Measurements from ENCODE around the gene CXCL6.

Gene CXCL6

DNA sequence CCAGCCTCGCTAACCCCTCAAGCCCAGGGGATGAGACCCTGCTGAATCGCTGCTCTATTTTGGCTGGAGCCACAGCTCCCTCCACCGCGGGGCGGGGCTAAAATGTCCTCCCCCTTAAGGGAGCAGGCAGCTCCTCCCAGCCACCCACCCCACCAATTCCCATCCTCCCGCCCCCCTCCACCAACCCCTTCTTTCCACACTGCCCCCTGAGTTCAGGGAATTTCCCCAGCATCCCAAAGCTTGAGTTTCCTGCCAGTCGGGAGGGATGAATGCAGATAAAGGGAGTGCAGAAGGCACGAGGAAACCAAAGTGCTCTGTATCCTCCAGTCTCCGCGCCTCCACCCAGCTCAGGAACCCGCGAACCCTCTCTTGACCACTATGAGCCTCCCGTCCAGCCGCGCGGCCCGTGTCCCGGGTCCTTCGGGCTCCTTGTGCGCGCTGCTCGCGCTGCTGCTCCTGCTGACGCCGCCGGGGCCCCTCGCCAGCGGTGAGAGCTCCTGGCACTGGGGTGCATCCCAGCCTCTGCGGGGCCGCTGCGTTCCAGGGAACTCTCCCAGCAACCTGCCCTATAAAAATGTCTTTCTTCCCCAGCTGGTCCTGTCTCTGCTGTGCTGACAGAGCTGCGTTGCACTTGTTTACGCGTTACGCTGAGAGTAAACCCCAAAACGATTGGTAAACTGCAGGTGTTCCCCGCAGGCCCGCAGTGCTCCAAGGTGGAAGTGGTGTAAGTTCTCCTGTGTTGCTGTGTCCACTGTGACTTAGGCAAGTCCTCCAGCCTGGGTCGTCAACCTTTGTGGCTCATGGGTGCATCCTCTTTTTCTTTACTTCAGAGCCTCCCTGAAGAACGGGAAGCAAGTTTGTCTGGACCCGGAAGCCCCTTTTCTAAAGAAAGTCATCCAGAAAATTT, at the start of gene CXCL6:
Gene CXCL6 (plus strand): TSS at position 306 of the 907 bp plus-strand sequence. CDS start 73 bp downstream, at position 379.
- in situ Hi-C loops (cut with MboI; ENCODE audit: low sequenced_read_pairs), result no loop called here

GRCh38 chr4:73788411-73788810, 48.1 kb upstream of the CXCL6 start:
- in situ Hi-C loops (cut with MboI; ENCODE audit: low sequenced_read_pairs), result no loop called here

DNA sequence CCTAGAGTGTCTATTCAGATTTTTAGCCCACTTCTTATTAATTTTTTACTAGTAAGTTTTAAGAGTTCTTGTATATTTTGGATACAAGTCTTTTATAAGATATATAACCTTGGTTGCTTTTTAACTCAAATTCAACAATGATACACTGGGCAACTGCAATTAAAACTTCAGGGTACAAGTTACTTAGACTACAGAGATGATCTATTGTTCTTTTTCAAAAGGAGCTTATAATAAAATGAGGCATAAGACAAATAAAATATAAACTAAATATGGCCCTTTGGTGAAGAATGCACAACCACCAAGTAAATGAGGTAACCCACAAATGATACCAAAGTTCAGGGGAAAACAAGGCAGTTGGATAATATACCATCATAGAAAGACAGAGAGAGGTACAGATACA, 37.6 kb upstream of the CXCL6 start:
- in situ Hi-C loops (cut with MboI; ENCODE audit: low sequenced_read_pairs), result no loop called here

DNA sequence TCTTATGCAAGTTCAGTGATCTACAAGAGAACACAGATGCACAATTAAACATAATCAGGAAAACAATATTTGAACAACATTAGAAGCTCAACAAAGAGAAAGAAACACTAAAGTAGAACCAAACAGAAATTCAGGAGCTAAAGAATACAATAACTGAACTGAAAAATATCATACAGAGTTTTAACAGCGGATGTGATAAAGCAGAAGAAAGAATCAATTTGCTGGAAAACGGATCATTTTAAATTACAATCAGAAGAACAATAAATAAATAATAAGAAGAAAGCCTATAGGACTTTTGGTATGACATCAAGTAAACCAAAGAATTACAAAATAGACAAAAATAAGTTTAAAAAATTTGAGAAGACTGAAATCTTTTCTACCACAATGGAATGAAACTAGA, 36.3 kb upstream of the CXCL6 start:
- in situ Hi-C loops (cut with MboI; ENCODE audit: low sequenced_read_pairs), result no loop called here

GRCh38 chr4:73801692-73802091, 34.8 kb upstream of the CXCL6 start:
- in situ Hi-C loops (cut with MboI; ENCODE audit: low sequenced_read_pairs), result no loop called here

GRCh38 chr4:73803213-73803612, 33.3 kb upstream of the CXCL6 start:
- in situ Hi-C loops (cut with MboI; ENCODE audit: low sequenced_read_pairs), result no loop called here

DNA sequence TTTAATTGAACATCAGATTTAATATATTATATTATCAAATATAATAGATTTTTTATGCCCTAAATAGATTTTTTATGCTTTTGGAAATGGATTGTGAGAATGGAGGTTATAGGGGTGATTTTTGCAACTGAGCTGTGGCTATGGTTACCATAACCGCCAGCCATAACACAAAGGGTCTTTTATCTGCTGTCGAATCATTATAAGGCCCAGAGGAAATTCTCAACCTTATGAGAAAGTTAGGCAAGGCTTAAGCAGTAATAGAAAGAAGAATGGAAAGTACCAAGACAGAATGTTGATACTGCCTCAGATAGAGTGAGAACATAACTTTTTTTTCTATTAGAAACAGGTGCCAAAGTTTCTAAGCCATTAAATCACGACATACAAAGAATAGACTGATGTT, 26.3 kb upstream of the CXCL6 start:
- in situ Hi-C loops (cut with MboI; ENCODE audit: low sequenced_read_pairs), result no loop called here

DNA sequence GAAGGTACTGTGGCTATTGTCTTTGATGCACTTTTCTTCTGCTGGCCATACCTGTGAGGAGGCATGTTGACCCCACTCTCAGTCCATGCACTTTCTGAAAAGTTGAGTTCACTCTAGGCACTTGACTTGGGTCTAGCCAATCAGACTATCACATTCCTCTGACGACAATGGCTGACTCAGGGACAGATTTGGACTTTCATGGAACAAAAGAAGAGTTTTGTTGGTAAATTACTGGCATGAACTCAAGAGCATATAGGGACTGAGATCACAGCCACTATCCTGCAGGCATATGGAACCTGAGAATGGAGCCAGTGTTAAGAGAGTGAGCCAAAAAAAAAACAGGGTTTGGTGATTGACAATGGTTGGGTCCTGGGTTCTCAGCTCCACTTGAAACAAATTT, 24.6 kb upstream of the CXCL6 start:
- in situ Hi-C loops (cut with MboI; ENCODE audit: low sequenced_read_pairs), result no loop called here

GRCh38 chr4:73814679-73815078, 21.8 kb upstream of the CXCL6 start:
- in situ Hi-C loops (cut with MboI; ENCODE audit: low sequenced_read_pairs), result no loop called here

DNA sequence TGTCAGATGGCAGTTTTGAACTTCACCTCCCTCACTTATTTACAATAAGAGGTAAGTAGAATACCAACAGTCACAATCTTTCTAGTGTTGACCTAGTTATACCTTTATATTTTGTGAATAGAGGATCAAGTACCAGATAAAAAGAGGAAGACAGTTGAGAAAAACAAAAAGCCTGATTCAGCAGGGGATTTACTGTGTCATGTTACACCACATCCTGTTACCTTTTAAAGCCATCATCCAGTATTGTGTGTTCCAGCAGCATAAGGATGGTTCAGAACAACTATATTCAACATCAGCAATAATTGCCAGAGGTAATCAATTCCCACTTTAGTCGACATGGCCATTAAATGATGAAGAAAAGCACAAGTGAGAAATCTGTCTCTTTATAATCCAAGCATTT, 21.3 kb upstream of the CXCL6 start:
- in situ Hi-C loops (cut with MboI; ENCODE audit: low sequenced_read_pairs), result no loop called here

DNA sequence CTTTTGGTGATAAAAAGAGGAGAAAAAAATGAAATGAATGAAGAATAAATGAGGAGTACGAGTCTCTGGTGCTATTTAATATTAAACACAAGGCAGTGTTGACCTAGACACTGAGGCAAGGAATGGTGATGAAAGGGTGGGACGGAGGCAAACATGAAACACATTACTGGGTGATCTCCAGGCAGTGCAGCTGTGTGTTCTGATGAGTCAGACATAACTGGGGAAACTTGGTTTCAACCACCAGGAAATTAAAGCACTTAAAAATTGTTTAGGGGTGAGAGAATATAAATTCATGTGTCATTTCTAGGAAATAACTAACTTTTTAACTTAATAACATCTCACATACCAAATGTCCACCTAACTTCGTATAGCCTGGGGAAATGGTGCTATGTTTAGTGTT, 19.7 kb upstream of the CXCL6 start:
- in situ Hi-C loops (cut with MboI; ENCODE audit: low sequenced_read_pairs), result no loop called here

- in situ Hi-C loops (cut with MboI; ENCODE audit: low sequenced_read_pairs), result no loop called here
These were observed 19.1 kb upstream of the CXCL6 start for GRCh38 chr4:73817341-73817740.

- in situ Hi-C loops (cut with MboI; ENCODE audit: low sequenced_read_pairs), result no loop called here
These were observed 15.2 kb upstream of the CXCL6 start for GRCh38 chr4:73821325-73821724.

- in situ Hi-C loops (cut with MboI; ENCODE audit: low sequenced_read_pairs), result no loop called here
These were observed 14.1 kb upstream of the CXCL6 start for GRCh38 chr4:73822389-73822788.

DNA sequence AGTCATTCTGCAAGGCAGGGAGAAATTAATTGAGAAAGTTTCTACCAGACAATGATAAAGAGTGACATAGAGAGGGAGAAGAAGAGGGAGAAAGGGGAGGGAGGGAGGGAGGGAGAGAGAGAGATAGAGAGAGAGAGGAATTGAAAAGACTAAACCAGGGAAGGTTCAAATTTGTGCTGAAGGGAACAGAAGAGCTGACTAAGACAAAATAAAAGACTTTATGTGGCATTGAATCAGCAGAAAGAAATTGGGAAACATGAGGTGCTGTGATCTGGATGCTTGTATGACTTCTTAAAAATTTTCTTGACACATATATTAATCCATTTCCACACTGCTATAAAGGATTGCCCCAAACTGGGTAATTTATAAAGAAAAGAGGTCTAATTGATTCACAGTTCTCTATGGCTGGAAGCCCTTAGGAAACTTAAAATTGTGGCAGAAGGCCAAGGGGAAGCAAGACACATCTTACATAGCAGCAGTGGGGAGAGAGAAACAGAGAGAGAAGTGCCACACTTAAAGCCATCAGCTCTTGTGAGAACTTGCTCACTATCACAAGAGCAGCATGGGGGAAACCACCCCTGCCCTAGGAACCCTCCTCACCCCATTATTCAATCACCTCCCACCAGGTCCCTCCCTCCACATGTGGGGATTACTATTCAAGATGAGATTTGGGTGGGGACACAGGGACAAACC, 13.5 kb upstream of the CXCL6 start:
- in situ Hi-C loops (cut with MboI; ENCODE audit: low sequenced_read_pairs), result no loop called here

DNA sequence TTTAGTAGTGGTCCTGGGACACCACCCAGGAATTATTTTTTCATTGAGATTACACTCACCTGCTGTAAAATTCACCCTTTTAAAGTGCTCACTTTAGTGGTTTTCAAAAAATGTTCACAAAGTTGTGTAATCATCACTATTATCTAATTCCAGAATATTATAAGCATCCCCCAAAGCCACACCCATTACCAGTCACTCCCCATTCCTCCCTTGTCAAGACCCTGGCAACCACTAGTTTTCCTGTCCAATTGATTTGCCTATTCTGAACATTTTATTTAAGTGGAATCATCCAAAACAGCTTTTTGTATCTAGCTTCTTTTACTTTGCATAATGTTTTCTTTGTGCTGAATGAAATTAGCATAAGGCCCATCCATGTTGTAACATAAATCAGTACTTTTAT, 12.7 kb upstream of the CXCL6 start:
- in situ Hi-C loops (cut with MboI; ENCODE audit: low sequenced_read_pairs), result no loop called here

- in situ Hi-C loops (cut with MboI; ENCODE audit: low sequenced_read_pairs), result no loop called here
These were observed 7.5 kb upstream of the CXCL6 start for GRCh38 chr4:73828956-73829355.

DNA sequence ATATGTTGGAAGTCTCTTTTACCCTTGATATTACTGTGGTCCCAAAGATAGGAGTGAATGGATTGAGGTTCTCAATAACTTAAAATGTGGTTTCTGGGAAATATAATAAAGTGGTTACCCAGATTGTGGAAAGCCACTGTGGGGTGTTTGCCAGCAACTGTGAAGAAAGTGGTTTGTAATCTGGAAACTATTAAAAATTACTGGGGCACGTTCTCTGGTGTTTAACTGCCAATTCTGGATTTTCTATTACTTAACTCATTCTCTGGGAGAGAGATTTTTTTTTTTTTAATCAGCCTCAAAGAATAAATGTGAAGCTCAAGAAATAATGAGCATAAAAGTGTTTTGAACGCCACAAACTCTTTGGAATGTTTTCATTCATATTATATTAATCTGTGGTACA, 4.9 kb upstream of the CXCL6 start:
- in situ Hi-C loops (cut with MboI; ENCODE audit: low sequenced_read_pairs), result no loop called here

GRCh38 chr4:73832651-73833237, 3.7 kb upstream of the CXCL6 start:
- in situ Hi-C loops (cut with MboI; ENCODE audit: low sequenced_read_pairs), result no loop called here

GRCh38 chr4:73839071-73839470, 2.6 kb downstream of the CXCL6 start:
- in situ Hi-C loops (cut with MboI; ENCODE audit: low sequenced_read_pairs), result no loop called here

- in situ Hi-C loops (cut with MboI; ENCODE audit: low sequenced_read_pairs), result no loop called here
These were observed 3.2 kb downstream of the CXCL6 start for GRCh38 chr4:73839715-73840114.

All from HL-60/S4 treated with phorbol 12-myristate 13-acetate at 8.2 ng/mL for 4 days and 3 days (cell line).